Tibial nerve (tissue), 4 donors: Measurements from ENCODE around the gene MAP4K2. TPM values are rescaled to one million over a fixed set of nuclear protein-coding genes. Genes with fewer than 3 reads are reported as not detected.

ENCODE experiments used
- DNase-seq, 2 donors: peaks; one replicate each; pipeline ENCODE4 v3.0.0-alpha.2; 2019; ENCODE audit warnings: low spot score in 2 of 2
- H3K27ac ChIP-seq, 4 donors: fragments of 200-600 bp; sonication (generic) in 3 of 4; one replicate each; pipeline ENCODE4 v1.5.1; 2017 to 2019; ENCODE audit warnings: mild to moderate bottlenecking in 1 of 4
- H3K27me3 ChIP-seq, 2 donors: fragments of 200-600 bp; sonication (generic) in 1 of 2; one replicate each; pipeline versions ENCODE4 v1.5.1 to v1.6.0; 2017 to 2019
- H3K36me3 ChIP-seq, 3 donors: fragments of 200-600 bp; sonication (generic); one replicate each; pipeline ENCODE4 v1.5.1; 2018 to 2019
- H3K4me1 ChIP-seq, 4 donors: fragments of 200-600 bp; sonication (generic) in 3 of 4; one replicate each; pipeline ENCODE4 v1.5.1; 2017 to 2019
- H3K4me3 ChIP-seq, 4 donors: fragments of 200-600 bp; sonication (generic) in 3 of 4; one replicate each; pipeline ENCODE4 v1.5.1; 2017 to 2019; ENCODE audit warnings: mild to moderate bottlenecking in 1 of 4, moderate library complexity in 1 of 4
- H3K9me3 ChIP-seq, 4 donors: fragments of 200-600 bp; sonication (generic) in 3 of 4; one replicate each; pipeline ENCODE4 v1.5.1; 2017 to 2019
- EP300 ChIP-seq, 2 donors: sonication (generic); formaldehyde crosslinking; IDR thresholded peaks; one replicate each; pipeline ENCODE4 v1.6.1; 2017; ENCODE audit warnings: antibody characterized with exemption in 2 of 2, mild to moderate bottlenecking in 1 of 2
- POLR2A ChIP-seq, 2 donors: fragments of 450-650 bp; IDR thresholded peaks; one replicate each; pipeline ENCODE4 v1.6.1; 2017; ENCODE audit warnings: antibody characterized with exemption in 2 of 2, mild to moderate bottlenecking in 2 of 2, moderate library complexity in 2 of 2
- WGBS, 2 donors: methylation state at CpG; one replicate each; pipeline ENCODE4 v1.1.5; 2018; 5-methylcytosine and 5-hydroxymethylcytosine counted together
- total RNA-seq, 4 donors: library from RNA; depleted of rRNA; stranded (reverse); fragments of >200 nt; gene quantifications; one replicate each; pipeline ENCODE4 v1.1.0, GENCODE V29; 2016
- TF ChIP-seq, protein P1 (sequence below), 5 experiments: fragments of 200-600 bp in 3 of 5; fragments of 450-650 bp in 2 of 5; sonication (generic) in 3 of 5; IDR thresholded peaks; one replicate each; pipeline ENCODE4 v1.5.1; 2016 to 2019; ENCODE audit warnings: antibody characterized with exemption in 5 of 5, mild to moderate bottlenecking in 3 of 5, moderate library complexity in 2 of 5

MAP4K2 gene
- total RNA-seq, 4 donors from 2014 or later = 10.6 to 22.2 (median 13.5) TPM

DNA sequence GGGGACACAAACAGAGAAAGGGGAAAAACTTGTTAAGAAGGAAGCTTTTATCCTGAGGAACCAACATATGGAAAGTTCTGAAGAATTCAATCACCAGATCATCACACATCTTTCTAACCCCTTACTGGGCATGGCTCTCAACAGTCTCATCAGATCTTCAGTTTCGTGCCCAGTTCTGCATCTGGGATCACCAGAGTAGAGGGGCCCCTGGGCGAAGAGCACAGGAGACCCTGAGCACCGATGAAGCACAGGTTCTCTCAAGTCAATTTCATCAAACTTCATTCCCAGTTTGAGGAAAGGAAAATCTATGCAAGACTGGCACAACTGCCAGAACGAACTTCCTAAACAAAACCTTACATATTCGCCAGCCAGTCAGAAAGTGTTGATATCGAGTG lies 34.7 kb downstream of the MAP4K2 start:
- TF ChIP-seq EP300 (IDR thresholded peaks at IDR 0.05) = no peak

DNA sequence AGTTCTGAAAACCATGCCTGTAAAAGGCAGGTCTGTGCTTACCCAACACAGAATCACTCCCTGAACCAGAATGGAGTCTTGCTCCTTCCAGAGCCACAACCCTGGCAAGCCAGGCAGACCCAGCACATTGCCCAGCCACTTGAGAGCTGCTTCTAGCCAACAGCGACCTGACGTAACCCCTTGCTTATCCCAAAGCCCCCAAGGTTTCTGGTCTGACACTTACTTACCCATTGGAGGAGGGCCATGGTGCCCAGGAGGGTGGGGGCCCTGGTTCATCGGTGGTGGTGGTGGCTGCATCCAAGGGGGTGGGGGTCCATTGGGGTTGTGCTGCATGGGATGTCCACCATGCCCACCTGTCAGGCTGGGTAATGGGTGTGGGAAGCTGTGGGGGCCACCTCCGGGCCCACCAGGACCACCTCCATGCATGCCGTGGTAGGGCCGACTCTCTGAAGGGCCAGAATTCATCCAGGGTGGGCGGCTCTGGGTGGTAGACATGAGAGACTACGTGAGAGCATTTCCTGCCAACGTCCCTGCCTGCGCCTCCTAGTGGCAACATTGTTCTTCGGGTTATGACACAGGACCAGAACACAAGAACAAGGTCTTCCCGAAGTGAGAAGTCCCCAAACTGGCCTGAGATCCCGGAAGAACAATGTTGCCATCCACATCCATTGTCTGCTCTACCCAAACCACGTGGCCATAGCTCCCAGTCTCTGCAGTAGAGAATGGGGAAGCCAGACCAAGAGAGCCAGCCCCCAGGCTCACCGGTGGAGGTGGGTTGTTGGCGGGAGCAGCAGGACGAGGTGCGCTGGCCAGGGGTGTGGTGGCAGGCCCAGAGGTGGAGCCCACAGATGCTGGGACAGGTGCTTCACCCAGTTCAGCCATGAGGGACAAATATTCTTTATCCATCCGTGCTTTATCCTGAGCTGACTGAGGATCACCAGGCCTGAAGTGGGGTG lies 35.4 kb downstream of the MAP4K2 start:
- peak; percentile 55 to 82 for DNase-seq
- Histone ChIP-seq H3K27ac (peak overlapping the region in 3 of 4 donors; percentile 13 to 51 (median 38)), H3K4me1 (peaks cover 0 to 68% (median 26%) of the 10 kb centered on the region in 4 donors), H3K4me3 (no peak overlapping the region), H3K36me3 (peaks cover 30 to 100% (median 68%) of the 10 kb centered on the region in 3 donors), H3K9me3 (no peaks in the 10 kb centered on the region), H3K27me3 (no peaks in the 10 kb centered on the region)
- TF ChIP-seq, protein P1, sequence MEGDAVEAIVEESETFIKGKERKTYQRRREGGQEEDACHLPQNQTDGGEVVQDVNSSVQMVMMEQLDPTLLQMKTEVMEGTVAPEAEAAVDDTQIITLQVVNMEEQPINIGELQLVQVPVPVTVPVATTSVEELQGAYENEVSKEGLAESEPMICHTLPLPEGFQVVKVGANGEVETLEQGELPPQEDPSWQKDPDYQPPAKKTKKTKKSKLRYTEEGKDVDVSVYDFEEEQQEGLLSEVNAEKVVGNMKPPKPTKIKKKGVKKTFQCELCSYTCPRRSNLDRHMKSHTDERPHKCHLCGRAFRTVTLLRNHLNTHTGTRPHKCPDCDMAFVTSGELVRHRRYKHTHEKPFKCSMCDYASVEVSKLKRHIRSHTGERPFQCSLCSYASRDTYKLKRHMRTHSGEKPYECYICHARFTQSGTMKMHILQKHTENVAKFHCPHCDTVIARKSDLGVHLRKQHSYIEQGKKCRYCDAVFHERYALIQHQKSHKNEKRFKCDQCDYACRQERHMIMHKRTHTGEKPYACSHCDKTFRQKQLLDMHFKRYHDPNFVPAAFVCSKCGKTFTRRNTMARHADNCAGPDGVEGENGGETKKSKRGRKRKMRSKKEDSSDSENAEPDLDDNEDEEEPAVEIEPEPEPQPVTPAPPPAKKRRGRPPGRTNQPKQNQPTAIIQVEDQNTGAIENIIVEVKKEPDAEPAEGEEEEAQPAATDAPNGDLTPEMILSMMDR (IDR thresholded peaks at IDR 0.05) = peak; percentile 58 to 81 (median 71)
- TF ChIP-seq EP300 (IDR thresholded peaks at IDR 0.05) = no peak
- no peak for TF ChIP-seq POLR2A (IDR thresholded peaks at IDR 0.05)
- 48 to 55% methylated on average over 8 to 18 of the region's 19 CpGs for WGBS, 2 donors

More for the DNA sequence above, 34.7 kb downstream of the MAP4K2 start:
- Histone ChIP-seq H3K4me3 (no peak overlapping the region), H3K27me3 (no peaks in the 10 kb centered on the region), H3K27ac (peak overlapping the region in 2 of 4 donors; percentile 13 to 38), H3K9me3 (no peaks in the 10 kb centered on the region), H3K36me3 (peaks cover 30 to 100% (median 72%) of the 10 kb centered on the region in 3 donors), H3K4me1 (peaks cover 0 to 68% (median 27%) of the 10 kb centered on the region in 4 donors)
- no peak for DNase-seq
- 87 to 89% methylated on average over 6 of the region's 6 CpGs for WGBS, 2 donors

DNA sequence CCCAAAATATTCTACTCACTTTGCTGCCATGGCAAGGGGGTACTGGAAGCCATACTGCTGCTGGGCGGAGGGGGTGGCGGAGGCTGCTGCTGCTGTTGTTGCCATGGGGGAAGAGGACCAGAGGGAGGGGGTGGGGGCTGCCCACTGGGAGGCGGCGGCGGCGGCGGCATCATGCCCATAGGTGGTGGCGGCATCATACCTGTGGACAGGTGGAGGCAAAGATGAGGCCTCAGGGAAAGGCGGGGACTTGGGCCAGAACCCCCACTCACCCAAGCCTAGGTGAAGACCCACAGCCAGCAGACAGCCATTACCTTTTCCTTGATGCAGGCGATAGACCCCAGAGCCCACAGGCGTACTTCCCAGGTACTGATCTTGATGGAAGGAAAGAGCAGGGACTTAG lies 36.1 kb downstream of the MAP4K2 start:
- no peak for DNase-seq
- 95 to 99% methylated on average over 11 of the region's 11 CpGs for WGBS, 2 donors
- Histone ChIP-seq H3K4me3 (no peak overlapping the region), H3K36me3 (peaks cover 30 to 100% (median 68%) of the 10 kb centered on the region in 3 donors), H3K27ac (peak overlapping the region in 2 of 4 donors; percentile 13 to 51), H3K9me3 (no peaks in the 10 kb centered on the region), H3K4me1 (peaks cover 0 to 68% (median 27%) of the 10 kb centered on the region in 4 donors), H3K27me3 (no peaks in the 10 kb centered on the region)
- TF ChIP-seq POLR2A (IDR thresholded peaks at IDR 0.05) = no peak
- TF ChIP-seq EP300 (IDR thresholded peaks at IDR 0.05) = no peak
- TF ChIP-seq, protein P1 (IDR thresholded peaks at IDR 0.05) = no peak

DNA sequence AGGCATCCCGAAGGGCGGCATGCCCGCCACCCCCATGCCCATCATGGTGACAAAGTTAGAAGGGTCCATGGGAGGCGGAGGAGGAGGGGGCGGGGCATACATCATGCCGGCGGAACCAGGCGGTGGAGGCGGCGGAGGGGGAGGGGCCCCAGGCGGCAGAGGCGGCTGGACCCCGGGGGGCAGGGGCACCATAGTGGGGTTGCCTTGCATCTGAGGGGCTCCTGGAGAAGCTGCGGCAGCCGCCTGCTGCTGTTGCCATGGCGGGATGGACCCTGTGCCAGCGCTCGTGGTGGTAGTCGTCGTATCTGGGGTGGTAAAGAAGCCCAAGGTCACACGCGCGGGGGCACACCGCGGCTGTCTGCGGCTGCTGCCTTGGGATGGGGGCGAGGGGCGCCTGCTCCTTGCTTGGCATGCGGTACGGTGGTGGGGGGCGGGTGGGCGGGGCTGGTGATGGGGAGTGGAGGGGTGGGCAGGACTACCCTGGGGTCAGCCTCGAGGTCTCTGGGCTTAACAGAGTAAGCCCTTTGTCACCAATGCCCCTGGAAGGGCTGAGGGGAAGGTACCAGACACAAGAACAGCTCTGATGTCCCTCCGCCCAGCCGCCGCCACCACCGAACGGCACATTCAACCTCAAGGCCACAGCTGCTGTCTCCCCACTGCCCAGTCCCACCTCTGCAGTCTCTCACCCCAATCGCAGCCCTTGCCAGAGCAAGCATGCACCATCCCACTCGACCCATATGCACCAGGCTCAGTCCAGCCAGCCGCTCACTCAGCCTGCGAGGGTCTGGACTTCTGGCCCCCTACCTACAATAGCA lies 37.0 kb downstream of the MAP4K2 start:
- no peak for DNase-seq
- H3K36me3 ChIP-seq = peaks cover 30 to 91% (median 66%) of the 10 kb centered on the region in 3 donors
- no peaks in the 10 kb centered on the region for H3K27me3 ChIP-seq
- H3K4me1 ChIP-seq = peaks cover 0 to 67% (median 26%) of the 10 kb centered on the region in 4 donors
- 87% methylated on average over 27 to 42 of the region's 42 CpGs for WGBS, 2 donors
- TF ChIP-seq, protein P1 (IDR thresholded peaks at IDR 0.05) = no peak
- TF ChIP-seq EP300 (IDR thresholded peaks at IDR 0.05) = no peak
- TF ChIP-seq POLR2A (IDR thresholded peaks at IDR 0.05) = no peak
- H3K9me3 ChIP-seq = no peaks in the 10 kb centered on the region
- H3K4me3 ChIP-seq = no peak overlapping the region
- H3K27ac ChIP-seq = no peak overlapping the region

DNA sequence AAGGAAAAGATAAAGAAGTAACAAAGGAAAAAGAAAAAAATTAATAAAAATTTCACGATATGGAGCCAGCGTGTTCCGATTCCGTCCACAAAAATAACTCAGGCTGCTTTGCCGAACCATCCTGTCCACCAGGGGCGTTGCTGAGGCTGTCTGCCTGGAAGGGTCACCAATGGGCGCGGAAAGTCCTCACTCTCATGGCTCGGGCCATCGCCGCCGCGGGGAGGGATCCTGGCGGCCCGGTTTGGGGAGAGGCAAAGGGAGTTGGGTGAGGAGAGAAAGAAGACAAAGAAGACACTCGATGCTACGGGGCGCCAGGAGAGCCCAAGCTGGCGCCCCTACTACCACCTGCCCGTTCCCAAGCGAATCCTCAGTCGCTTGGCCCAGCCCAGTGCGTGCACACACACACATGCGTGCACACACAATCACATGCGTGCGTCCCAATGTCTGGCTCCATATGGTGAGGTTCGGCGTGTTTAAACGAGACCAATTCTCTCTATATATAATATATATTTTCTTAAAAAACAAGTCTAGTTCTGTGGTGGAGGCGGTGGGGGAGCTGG lies 37.6 kb downstream of the MAP4K2 start:
- H3K4me1 ChIP-seq = peaks cover 0 to 67% (median 32%) of the 10 kb centered on the region in 4 donors
- H3K4me3 ChIP-seq = no peak overlapping the region
- H3K9me3 ChIP-seq = no peaks in the 10 kb centered on the region
- H3K27ac ChIP-seq = no peak overlapping the region
- 84 to 87% methylated on average over 30 of the region's 30 CpGs for WGBS, 2 donors
- H3K36me3 ChIP-seq = peaks cover 28 to 85% (median 59%) of the 10 kb centered on the region in 3 donors
- DNase-seq = no peak
- TF ChIP-seq, protein P1 (IDR thresholded peaks at IDR 0.05) = no peak
- TF ChIP-seq EP300 (IDR thresholded peaks at IDR 0.05) (no peak), POLR2A (IDR thresholded peaks at IDR 0.05) (no peak)
- no peaks in the 10 kb centered on the region for H3K27me3 ChIP-seq
